Measurements from ENCODE around the gene FBXO7.

Gene FBXO7

GRCh38 chr22:32528984-32529982, 54.7 kb downstream of the FBXO7 start:
- no peak overlapping the region for H3K4me3 ChIP-seq (ENCODE audit: low read depth, low read length)

GRCh38 chr22:32531228-32531627, 56.6 kb downstream of the FBXO7 start:
- no peak overlapping the region for H3K4me3 ChIP-seq (ENCODE audit: low read depth, low read length)

GRCh38 chr22:32531931-32532819, 57.6 kb downstream of the FBXO7 start:
- no peak overlapping the region for H3K4me3 ChIP-seq (ENCODE audit: low read depth, low read length)

GRCh38 chr22:32532820-32533128, 58.2 kb downstream of the FBXO7 start:
- H3K4me3 ChIP-seq (ENCODE audit: low read depth, low read length), result no peak overlapping the region

GRCh38 chr22:32533265-32534111, 58.9 kb downstream of the FBXO7 start:
- no peak overlapping the region for H3K4me3 ChIP-seq (ENCODE audit: low read depth, low read length)

- H3K4me3 ChIP-seq (ENCODE audit: low read depth, low read length), result no peak overlapping the region
Measured at GRCh38 chr22:32534252-32535235, 59.9 kb downstream of the FBXO7 start.

- H3K4me3 ChIP-seq (ENCODE audit: low read depth, low read length), result no peak overlapping the region
Measured at GRCh38 chr22:32535531-32536190, 61.0 kb downstream of the FBXO7 start.

GRCh38 chr22:32536352-32536751, 61.7 kb downstream of the FBXO7 start:
- no peak overlapping the region for H3K4me3 ChIP-seq (ENCODE audit: low read depth, low read length)

- H3K4me3 ChIP-seq (ENCODE audit: low read depth, low read length), result no peak overlapping the region
Measured at GRCh38 chr22:32538521-32538920, 63.9 kb downstream of the FBXO7 start.

- no peak overlapping the region for H3K4me3 ChIP-seq (ENCODE audit: low read depth, low read length)
Measured at GRCh38 chr22:32539631-32540421, 65.2 kb downstream of the FBXO7 start.

- no peak overlapping the region for H3K4me3 ChIP-seq (ENCODE audit: low read depth, low read length)
Measured at GRCh38 chr22:32541481-32541880, 66.9 kb downstream of the FBXO7 start.

GRCh38 chr22:32542066-32542676, 67.6 kb downstream of the FBXO7 start:
- no peak overlapping the region for H3K4me3 ChIP-seq (ENCODE audit: low read depth, low read length)

- no peak overlapping the region for H3K4me3 ChIP-seq (ENCODE audit: low read depth, low read length)
Measured at GRCh38 chr22:32542677-32543357, 68.2 kb downstream of the FBXO7 start.

GRCh38 chr22:32544953-32545558, 70.4 kb downstream of the FBXO7 start:
- H3K4me3 ChIP-seq (ENCODE audit: low read depth, low read length), result no peak overlapping the region

- no peak overlapping the region for H3K4me3 ChIP-seq (ENCODE audit: low read depth, low read length)
Measured at GRCh38 chr22:32545801-32546200, 71.2 kb downstream of the FBXO7 start.

- H3K4me3 ChIP-seq (ENCODE audit: low read depth, low read length), result no peak overlapping the region
Measured at GRCh38 chr22:32546496-32546895, 71.9 kb downstream of the FBXO7 start.

GRCh38 chr22:32546935-32547334, 72.3 kb downstream of the FBXO7 start:
- H3K4me3 ChIP-seq (ENCODE audit: low read depth, low read length), result no peak overlapping the region
